Activated naive CD4-positive, alpha-beta T cell treated with anti-CD3 and anti-CD28 coated beads, Interleukin-2, amount 50 U/mL, for 16 hours (primary cell): ENCODE measurements around the gene AQP9.
"Not testable (repeated sequence)": the region's sequence is repeated elsewhere in the genome, so short reads cannot be mapped to it uniquely, and the experiment has no call there.

Experiments
- DNase-seq: peaks from one replicate; pipeline ENCODE4 v3.0.0-alpha.2; 2020

The AQP9 gene

DNA sequence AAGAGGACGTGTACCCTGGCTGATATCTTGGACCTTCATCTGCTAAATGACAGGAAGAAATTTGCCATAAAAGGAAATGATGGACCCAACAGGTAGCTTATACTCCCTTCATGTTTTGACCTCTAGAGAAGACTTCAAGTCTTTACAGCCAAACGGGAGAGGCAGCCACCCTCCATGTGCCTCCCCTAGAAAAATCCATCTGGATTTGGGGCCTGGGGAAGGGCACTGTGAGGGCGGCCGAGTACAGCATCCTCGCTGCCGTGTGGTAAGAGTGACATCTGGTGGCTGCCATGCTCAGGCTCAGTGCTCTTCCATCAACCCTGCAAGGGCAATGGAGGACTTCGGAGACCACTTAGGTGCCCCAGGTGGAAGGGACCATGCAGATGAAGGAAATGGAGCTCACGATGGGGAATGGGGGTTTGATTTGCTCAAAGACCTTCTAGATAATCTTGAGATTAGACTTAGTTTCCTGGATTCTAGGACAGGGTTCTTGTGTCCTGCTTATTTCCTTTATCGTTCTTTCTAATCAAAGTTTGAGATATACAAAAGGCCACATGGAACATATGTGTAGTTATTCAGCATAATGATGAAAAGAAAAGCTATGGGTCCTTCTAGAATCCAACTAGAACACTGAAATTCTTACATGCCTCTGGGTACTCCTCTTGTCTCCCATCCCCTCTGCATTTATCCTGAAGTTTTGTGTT lies 44.4 kb downstream of the AQP9 start:
- peak; percentile 18 for DNase-seq

DNA sequence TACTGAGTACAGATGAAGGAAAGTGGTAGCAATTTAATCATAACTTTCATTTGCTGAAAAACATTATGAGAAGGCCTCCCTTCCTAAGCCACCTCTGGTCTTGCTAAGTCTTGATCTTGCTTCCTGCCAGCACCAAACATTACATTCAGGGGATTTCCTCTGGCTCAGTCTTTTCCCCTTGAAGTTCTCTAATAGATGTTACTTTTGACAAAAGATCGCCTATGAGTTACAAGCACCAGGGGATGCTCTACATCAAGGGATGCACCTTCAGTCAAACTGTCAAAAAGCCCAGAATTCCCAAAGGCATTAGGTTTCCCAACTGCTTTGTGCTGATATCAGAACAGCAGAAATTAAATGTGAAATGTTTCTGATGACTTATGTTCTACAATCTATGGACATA lies 47.3 kb downstream of the AQP9 start:
- DNase-seq: no peak

DNA sequence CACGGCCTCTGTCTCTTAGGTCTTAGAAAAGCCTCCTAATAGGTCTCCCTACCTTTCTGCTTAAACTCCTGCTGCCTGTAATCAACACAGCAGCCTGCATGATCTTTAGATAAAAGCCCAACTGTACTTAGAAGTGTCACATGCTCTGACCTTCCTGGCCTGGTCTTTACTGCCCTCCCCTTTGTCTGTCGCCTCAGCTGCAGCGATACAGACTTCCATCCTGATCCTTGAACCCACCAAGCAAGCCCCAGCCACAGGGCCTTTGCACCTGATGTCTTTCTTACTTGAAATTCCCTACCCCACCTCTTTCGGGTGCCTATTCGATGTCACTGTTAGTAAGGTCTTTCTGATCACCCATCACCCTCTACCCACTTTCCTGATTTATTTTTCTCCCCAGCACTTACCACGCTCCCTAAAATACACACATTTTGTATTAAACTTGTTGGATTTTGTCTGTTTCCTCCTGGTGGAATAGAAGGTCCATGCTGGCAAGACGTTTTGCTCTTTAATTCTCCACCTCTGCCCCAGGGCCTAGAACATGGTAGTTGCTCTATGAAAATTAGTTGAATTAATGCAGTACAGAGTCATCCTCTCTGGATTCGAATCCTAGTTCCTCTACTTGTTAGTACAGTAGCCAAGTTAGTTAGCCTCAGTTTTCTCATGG lies 51.1 kb downstream of the AQP9 start:
- DNase-seq: no peak

DNA sequence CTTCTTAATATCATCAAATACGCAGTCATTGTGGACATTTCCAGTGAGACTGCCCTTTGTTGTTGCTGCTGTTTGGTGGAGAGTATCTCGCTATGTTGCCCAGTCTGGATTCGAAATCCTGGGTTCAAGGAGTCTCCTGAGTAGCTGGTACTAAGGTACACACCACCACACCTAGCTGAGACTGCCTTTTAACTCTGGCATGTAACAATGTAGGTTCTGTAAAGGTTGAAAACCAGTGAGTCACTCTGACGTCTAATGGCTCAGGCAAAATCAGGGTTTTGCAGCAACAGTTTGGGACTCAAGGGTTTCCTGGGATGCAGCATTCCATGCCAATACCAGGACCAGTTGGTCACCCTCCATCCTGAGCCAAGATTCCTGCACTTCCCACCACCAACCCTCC lies 52.2 kb downstream of the AQP9 start:
- no peak for DNase-seq

DNA sequence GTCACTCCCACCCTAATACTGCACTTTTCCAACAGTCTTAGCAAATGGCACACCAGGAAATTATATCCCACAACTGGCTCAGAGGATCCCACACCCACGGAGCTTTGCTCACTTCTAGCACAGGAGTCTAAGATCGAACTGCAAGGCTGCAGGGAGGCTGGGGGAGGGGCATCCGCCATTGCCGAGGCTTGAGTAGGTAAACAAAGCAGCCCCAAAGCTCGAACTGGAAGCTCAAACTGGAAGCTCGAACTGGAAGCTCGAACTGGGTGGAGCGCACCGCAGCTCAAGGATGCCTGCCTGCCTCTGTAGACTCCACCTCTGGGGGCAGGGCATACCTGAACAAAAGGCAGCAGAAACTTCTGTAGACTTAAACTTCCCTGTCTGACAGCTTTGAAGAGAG lies 55.5 kb downstream of the AQP9 start:
- not testable (repeated sequence) for DNase-seq

DNA sequence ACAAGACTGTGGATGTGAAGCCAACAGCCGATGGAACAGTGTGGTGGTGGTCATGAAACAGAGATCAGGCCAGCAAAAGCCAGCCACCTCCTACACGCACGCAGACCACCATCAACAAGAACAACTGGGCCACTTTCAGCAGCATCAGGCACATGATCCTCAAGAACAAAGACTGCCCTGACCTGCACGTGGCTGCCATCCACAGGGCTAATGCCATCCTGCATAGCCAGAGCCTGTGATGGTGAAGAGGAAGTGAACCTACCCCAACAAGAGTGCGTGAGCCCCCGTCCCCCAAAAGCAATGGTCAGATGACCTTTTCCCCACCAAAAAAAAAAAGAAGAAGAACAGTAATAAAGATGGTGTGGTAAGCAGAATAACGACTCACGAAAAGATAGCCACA lies 62.6 kb downstream of the AQP9 start:
- no peak for DNase-seq

DNA sequence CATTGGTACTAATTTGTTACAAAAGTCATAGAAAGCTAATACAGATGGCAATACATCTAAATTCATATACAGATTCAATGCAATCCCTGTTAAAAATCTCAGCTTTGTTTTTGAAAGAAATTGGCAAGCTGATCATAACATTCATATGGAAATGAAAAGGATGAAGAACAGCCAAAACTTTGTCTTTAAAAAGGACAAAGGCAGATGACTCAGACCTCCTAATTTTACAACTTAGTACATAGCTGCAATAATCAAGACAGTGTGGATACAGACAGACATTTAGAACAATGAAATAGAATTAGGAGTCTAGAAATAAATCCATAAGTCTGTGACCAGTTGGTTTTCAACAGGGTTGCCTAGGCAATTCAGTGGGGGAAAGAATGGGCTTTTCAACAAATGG lies 63.3 kb downstream of the AQP9 start:
- DNase-seq: no peak

DNA sequence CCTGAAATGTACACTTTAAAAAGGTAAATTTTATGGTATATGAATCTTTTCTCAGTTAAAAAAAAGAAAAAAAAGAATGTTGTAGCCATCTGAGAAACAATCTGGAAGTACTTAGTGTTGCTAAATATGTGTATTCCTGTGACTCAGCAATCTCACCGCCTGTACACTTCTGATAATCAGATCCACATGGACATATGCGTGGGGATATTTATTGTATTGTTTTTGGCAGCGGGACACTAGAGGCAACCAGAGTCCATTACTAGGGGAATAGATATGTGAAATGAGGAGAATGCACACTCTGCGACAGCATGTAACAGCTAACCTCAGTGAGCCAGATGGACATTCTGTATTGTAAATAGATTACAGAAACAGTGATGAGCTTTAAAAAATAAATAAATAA lies 65.4 kb downstream of the AQP9 start:
- DNase-seq: no peak

DNA sequence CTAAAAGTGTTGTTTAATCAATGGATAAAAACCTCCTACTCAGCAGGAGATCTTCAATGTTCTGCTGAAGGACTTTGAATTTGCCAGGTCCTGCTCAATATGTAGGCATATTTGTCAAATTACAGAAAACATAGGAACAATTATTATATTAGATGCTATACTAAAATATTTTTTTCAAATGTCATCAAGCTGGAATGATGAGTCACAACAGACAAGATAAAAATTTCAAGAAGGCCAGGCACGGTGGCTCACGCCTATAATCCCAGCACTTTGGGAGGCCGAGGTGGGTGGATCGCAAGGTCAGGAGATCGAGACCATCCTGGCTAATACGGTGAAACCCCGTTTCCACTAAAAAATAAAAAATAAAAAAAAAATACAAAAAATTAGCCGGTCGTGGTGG lies 68.0 kb downstream of the AQP9 start:
- no peak for DNase-seq

DNA sequence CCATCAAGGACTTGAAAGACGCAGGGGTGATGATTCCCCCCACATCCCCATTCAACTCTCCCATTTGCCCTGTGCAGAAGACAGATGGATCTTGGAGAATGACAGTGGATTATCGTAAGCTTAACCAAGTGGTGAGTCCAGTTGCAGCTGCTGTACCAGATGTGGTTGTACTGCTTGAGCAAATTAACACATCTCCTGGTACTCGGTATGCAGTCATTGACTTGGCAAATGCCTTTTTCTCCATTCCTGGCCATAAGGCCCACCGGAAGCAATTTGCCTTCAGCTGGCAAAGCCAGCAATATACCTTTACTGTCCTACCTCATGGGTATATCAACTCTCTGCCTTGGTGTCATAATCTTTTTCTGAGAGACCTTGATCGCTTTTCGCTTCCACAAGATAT lies 70.0 kb downstream of the AQP9 start:
- DNase-seq: not testable (repeated sequence)

DNA sequence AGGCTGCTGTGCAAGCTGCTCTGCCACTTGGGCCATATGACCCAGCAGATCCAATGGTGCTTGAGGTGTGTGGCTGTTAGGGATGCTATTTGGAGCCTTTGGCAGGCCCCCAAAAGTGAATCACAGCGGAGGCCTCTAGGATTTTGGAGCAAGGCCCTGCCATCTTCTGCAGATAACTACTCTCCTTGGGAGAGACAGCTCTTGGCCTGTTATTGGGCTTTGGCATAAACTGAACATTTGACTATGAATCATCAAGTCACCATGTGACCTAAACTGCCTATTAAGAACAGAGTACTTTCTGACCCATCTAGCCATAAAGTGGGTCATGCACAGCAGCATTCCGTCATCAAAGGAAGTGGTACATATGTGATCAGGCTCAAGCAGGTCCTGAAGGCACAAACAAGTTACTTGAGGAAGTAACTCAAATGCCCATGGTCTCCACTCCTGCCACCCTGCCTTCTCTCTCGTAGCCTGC lies 70.9 kb downstream of the AQP9 start:
- DNase-seq: not testable (repeated sequence)

DNA sequence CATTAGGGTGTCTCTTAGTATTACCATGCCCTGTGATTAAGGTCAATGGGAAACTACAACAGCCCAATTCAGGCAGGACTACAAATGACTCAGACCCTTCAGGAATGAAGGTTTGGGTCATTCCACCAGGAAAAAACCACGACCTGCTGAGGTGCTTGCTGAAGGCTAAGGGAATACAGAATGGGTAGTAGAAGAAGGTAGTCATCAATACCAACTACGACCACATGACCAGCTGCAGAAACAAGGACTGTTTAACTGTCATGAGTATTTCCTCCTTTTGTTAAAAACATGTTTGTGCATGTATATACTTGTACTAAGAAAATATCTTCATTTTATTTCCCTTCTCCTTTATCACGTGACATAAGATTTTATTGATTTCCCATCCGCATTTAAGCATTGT lies 71.8 kb downstream of the AQP9 start:
- DNase-seq: not testable (repeated sequence)

DNA sequence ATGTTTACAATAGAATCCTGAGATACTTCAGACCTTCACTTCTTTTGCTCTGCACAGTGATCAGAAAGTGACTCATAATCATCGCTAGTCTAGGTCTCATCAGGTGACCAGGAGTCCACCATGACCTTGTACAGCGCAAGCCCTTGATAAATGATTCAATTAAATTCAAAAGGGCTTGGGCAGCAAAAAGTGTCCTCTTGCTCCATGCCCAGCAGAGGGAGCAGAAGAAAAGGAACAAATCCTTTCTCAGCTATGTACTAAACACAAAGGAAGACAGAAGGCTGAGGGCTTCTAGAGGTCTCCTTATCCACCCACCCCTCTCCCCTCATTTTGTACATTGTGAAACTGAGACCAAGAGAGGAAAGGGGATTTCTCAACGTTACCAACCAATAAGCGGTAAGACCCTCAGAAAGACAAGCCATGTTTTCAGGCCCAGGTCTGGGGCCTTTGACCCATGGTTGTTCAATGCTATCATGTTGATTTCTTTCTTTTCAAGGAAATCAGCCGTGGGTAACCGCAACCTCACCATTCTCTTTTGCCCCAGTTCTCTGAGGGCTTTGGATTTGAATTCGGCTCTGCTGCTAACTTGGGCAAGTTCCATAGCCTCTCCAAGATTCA lies 74.8 kb downstream of the AQP9 start:
- no peak for DNase-seq

DNA sequence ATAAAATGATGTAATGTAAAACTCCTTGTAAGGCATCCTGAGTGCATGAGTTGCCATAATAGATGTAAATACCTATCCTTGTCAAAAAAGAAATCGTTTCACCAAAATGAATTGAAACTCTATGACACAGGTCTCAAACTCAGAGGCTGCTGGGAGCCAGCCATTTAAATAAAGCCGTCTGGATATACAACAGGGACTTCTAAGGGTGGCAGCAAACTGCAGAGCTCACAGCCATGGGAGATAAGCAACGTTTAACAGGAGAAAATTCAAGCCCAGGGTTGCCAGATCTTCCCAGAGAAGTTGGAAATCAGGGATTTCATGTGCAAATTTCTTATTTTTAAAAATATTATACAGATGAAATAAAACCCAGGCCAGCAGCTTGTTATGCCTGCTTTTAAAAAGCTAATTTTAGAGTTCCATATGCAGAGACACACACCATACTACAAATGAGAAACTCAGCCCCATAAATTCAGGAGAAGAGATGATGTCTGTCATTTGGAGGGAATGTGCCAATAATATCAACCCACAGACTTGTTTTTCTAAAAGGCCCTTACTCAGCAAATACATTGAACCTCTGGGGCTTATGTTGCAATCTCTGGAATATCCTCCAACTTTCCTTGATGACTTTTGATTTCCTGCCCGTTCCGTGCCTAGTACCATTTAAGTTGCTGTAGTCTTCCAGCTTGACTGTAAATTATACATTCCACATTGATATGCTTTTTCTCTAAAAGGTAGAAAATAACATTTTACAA lies 75.6 kb downstream of the AQP9 start:
- no peak for DNase-seq

DNA sequence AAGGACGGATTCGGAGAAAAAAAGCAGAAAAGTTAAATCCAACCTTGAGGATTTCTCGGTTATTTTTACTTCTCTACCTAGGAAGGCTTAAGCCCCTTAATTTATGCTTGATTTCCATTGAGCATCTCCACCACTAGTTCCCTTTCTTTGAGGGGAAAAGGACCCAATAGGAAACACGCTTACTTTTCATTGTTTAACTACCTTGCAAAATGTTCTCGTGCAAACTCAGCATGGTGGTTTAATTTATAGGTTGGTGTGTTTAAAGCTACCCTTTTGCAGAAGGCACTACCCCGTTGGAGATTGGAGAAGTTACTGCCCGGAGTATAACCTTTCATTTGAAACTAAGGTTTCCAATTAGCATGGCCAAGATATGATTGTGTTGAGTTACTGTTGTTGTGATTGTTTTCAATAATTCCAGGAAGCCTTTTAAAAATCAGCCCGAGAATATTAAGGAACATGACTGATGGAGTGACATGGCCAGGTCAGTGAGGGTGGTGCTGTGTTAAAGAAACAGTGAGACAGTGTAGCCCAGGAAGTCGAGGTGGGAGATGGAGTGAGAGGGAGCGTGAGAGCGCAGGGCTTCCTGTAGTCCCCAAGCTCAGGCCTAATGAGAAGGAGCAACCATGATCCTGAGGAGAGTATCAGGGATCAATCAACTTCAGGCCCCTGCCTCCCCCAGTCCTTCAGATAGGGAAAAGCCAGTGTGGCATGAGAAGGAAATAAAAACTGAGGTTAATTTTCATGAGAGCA lies 76.6 kb downstream of the AQP9 start:
- DNase-seq: no peak

DNA sequence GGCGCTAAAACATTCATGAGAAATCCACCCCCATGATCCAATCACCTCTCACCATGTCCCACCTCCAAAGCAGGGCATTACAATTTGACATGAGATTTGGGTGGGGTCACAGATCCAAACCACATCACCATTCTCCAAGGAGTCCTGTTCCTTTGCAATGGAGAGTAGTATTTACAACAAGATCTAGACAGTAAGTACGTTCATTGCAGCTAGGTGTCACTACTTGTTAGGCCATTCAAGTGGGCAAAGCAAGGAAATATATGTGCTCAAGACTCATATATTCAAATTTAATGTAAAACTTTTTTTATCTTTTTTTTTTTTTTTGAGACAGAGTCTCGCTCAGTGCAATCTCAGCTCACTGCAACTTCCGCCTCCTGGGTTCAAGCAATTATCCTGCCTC lies 79.3 kb downstream of the AQP9 start:
- DNase-seq: no peak

DNA sequence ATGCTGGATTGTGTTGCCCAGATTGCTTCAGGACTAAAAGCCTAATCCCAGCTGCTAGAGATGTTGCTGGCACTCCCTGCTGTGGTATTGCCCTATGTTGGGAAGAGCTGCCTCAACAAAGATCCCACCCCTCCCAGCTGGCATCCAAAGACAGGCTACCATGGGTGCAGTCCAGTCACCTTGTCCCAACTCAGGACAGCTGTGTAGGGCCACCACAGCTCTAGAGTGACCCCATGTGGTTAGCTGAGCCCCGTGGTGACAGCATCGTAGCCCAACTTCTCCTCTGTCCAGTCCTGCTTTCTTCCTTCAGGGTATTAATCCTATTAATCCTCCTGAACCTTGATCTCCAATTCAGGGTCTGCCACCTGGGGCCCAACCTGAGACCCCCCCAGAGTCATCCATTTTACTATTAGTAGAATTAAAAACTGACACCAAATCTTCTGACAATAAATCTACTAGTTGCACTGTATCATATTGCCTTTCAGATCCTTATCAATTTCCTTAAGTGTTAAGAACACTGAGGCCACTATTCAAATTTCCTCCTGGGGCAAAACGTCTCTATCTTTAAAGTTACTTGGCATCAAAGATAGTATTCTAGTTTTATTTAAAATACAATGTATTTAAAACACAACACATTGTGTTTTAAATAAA lies 83.5 kb downstream of the AQP9 start:
- DNase-seq: no peak

DNA sequence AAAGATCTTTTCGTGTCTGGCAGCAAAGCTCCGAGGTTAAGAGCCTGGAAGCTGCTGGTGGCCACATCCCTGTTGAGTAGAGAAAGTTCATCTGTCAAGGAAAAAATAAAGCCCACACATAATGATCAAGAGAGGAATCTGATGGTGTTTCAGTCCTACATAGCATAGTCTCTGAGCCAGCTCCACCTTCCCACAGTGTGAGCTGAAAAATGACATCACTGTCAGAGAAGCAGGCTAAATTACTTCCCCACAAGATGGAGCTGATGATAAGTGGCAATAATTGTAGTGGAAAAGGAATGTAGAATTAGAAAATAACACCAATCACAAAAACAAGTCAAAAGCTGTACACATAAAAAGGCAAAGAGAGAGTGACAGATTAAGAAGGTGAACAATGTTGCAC lies 84.5 kb downstream of the AQP9 start:
- DNase-seq: no peak

DNA sequence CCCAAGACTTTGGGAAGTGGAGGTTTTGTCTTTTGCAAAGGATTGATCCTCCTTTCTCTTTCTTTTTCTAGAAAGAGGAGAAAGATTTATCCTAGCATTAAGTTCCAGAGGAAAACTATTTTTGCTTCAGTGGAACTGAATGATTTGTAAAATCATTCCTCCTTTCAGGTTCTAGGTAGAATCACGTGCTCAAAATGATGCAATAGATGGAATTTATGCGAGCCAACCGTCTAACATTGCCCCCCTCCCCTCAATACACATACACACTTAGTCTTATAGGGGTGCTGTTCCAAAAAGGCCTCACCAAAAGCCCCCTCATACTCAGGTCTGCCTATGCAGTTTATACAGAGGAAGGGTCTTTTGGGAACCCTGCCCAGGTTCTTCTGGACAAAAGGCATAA lies 85.3 kb downstream of the AQP9 start:
- no peak for DNase-seq

DNA sequence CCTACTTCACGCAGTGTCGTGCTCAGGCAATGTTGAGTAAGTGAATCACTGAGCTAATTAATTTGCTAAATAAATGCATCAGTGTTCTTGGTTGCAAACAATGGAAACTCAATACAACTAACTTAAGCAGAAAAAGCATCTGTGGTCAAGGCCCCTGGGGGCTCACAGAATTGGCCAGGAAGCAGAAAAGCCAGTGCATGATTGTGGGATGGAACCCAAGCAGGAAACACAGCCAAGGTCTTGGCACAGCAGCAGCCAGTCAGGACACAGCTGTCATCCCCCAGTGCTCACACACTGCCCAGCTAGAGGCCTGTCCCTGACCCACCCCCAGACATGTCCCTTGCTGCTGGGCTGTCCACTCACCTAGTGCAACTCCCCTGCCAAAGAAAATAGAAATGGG lies 85.9 kb downstream of the AQP9 start:
- DNase-seq: no peak

DNA sequence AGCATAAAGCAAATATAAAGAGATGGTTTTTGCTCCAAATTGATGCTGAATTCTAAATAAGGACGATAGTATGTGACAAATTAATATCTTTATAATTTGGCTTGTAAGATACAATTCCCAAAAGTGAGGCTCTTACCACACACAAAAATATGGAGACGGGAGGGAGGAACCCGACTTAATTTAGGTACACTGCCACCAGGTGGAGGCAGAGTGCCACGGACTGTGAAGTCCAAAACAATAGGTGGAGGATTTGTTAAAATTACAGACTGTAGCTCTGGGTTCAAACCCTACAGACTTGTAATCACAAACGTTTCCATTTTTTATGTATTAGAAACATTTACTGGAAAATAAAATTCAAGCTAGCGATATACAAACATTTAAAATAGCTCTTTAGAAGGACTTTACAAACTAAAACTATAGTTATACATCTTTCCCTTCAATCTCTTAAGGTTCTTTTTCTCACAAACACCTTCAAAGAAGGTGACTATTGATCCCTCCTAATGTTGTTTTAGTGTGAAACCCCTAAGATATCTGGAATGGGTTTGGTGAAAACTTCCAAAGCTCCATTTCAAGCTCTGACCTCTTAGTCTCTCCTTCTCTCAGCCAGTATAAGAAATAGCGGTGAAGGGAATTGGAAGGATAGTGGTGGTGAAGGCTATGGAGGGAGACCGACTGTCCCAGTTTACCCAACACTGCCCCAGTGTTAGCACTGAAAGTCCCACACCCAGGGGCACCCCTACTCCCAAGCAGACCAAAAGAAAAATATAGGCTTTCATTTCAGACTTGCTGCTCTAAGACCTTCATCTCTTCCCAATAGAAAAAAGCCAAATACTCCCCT lies 89.7 kb downstream of the AQP9 start:
- DNase-seq: peak; percentile 73
